Nephron (organoid): ENCODE data around the gene JPT1.
"Not testable (repeated sequence)": the region's sequence is repeated elsewhere in the genome, so short reads cannot be mapped to it uniquely, and the experiment has no call there.

ENCODE experiments used
- H3K27ac Mint-ChIP-seq, 3 experiments: 2 replicates each; pipeline ENCODE4 v1.8.0; 2020; ENCODE audit warnings: mixed read lengths in 3 of 3, mild to moderate bottlenecking in 2 of 3, moderate library complexity in 1 of 3
- H3K27me3 Mint-ChIP-seq: 2 replicates; pipeline ENCODE4 v1.8.0; 2021; ENCODE audit warnings: low read depth, mild to moderate bottlenecking, moderate library complexity, mixed read lengths
- H3K36me3 Mint-ChIP-seq: 2 replicates; pipeline ENCODE4 v1.8.0; 2020; ENCODE audit warnings: low read depth, mixed read lengths
- H3K4me1 Mint-ChIP-seq: 2 replicates; pipeline ENCODE4 v1.8.0; 2020; ENCODE audit warnings: mixed read lengths
- H3K4me3 Mint-ChIP-seq, 3 experiments: 2 replicates each; pipeline ENCODE4 v1.8.0; 2020; ENCODE audit warnings: mild to moderate bottlenecking in 3 of 3, mixed read lengths in 3 of 3, moderate library complexity in 2 of 3
- H3K9me3 Mint-ChIP-seq: 2 replicates; pipeline ENCODE4 v1.8.0; 2020; ENCODE audit warnings: mixed read lengths
- CTCF ChIP-seq, 3 experiments: fragments of 200-600 bp; sonication (generic); IDR thresholded peaks; one replicate each; pipeline ENCODE4 v1.5.0; 2021; ENCODE audit warnings: antibody characterized with exemption in 3 of 3; ENCODE audit not compliant: unreplicated experiment in 3 of 3

JPT1 gene

GRCh38 chr17:75129576-75129975 lies 24.7 kb downstream of the JPT1 start:
- H3K9me3 Mint-ChIP-seq = no peaks in the 10 kb centered on the region
- no peak for TF ChIP-seq CTCF (IDR thresholded peaks at IDR 0.05; ENCODE audit: unreplicated experiment in 3 of 3)
- H3K27me3 Mint-ChIP-seq = no peaks in the 10 kb centered on the region
- H3K4me1 Mint-ChIP-seq = peaks cover 7% of the 10 kb centered on the region
- H3K4me3 Mint-ChIP-seq = peak overlapping the region; percentile 53 to 71 (median 69)
- peaks cover 18% of the 10 kb centered on the region for H3K36me3 Mint-ChIP-seq
- H3K27ac Mint-ChIP-seq = no peak overlapping the region

DNA sequence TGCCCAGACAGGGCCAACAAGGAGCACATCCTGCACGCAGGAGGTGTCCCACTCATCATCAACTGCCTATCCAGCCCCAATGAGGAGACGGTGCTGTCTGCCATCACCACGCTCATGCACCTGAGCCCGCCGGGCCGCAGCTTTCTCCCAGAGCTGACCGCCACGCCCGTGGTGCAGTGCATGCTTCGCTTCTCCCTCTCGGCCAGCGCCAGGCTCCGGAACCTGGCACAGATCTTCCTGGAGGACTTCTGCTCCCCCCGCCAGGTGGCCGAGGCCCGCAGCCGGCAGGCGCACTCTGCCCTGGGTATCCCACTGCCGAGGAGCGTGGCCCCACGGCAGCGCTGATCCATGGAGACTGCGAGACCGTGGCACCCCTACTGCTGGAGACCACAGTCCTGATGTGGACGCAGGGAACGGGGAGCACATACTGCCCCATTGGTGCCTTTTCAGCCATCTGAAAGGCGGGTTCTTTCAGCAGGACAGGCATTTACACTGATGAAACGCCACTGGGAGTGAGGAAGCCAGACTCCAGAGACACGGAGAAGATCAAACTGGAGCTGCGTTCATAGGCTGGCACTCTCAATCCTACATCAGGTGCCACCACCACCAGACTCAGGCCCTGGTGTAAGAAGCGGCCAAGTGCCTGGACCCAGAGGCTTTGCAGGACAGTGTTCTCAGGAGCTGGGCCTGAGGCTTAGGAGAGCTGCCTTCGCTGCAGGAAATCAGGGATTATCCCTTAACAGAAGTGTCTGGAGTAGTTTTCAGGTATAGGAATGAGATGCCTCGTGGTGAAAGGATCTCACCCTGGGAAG lies 25.4 kb downstream of the JPT1 start:
- peak overlapping the region; percentile 53 to 71 (median 69) for H3K4me3 Mint-ChIP-seq
- H3K4me1 Mint-ChIP-seq = peaks cover 7% of the 10 kb centered on the region
- peaks cover 18% of the 10 kb centered on the region for H3K36me3 Mint-ChIP-seq
- H3K27me3 Mint-ChIP-seq = no peaks in the 10 kb centered on the region
- H3K9me3 Mint-ChIP-seq = no peaks in the 10 kb centered on the region
- TF ChIP-seq CTCF (IDR thresholded peaks at IDR 0.05; ENCODE audit: unreplicated experiment in 3 of 3) = no peak
- H3K27ac Mint-ChIP-seq = no peak overlapping the region

DNA sequence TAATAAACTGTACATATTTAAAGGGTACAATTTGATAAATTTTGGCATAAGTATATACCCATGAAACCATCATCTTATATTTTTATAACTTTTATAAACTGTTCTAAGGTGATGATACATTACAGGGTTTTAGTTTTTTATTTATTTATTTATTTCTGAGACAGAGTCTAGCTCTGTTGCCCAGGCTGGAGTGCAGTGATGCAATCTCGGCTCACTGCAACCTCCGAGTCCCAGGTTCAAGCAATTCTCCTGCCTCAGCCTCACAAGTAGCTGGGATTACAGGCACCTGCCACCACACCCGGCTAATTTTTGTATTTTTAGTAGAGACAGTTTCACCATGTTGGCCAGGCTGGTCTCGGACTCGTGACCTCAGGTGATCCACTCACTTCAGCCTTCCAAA lies 26.4 kb downstream of the JPT1 start:
- Mint-ChIP-seq H3K36me3 (peaks cover 18% of the 10 kb centered on the region), H3K4me3 (peak overlapping the region; percentile 12 to 69 (median 66))
- not testable (repeated sequence) for H3K4me1 Mint-ChIP-seq, H3K9me3 Mint-ChIP-seq, H3K27ac Mint-ChIP-seq, H3K27me3 Mint-ChIP-seq

GRCh38 chr17:75126954-75127353 lies 27.4 kb downstream of the JPT1 start:
- no peak for TF ChIP-seq CTCF (IDR thresholded peaks at IDR 0.05; ENCODE audit: unreplicated experiment in 3 of 3)
- Mint-ChIP-seq H3K27ac (no peak overlapping the region), H3K27me3 (no peaks in the 10 kb centered on the region), H3K9me3 (no peaks in the 10 kb centered on the region), H3K4me3 (no peak overlapping the region), H3K4me1 (peaks cover 7% of the 10 kb centered on the region), H3K36me3 (peaks cover 18% of the 10 kb centered on the region)

DNA sequence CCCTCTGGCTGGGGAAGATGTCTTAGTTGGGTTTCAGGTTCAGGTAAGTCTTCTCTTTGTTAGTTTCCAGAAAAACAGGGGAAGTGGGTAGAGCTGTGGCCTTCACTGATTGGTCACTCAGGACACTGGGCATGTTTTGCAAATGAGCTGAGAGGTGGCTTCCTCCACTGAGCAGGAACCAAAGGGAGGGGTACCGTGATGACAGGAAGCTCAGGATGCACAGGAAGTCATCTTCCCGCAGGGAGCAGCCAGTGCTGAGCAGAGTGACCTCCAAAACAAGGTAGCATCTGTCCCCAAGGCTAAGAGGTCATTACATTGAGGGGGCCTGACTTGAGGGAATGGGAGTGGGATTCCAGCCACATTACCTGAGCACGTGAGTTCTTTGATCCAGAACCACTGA lies 28.3 kb downstream of the JPT1 start:
- no peak overlapping the region for H3K27ac Mint-ChIP-seq

GRCh38 chr17:75124819-75125162 lies 29.5 kb downstream of the JPT1 start:
- no peaks in the 10 kb centered on the region for H3K27me3 Mint-ChIP-seq
- TF ChIP-seq CTCF (IDR thresholded peaks at IDR 0.05; ENCODE audit: unreplicated experiment in 3 of 3) = no peak

More for the DNA sequence above, 28.3 kb downstream of the JPT1 start:
- H3K4me1 Mint-ChIP-seq = peaks cover 7% of the 10 kb centered on the region
- H3K9me3 Mint-ChIP-seq = no peaks in the 10 kb centered on the region
- H3K27me3 Mint-ChIP-seq = no peaks in the 10 kb centered on the region
- no peak overlapping the region for H3K4me3 Mint-ChIP-seq
- TF ChIP-seq CTCF (IDR thresholded peaks at IDR 0.05; ENCODE audit: unreplicated experiment in 3 of 3) = no peak
- H3K36me3 Mint-ChIP-seq = peaks cover 20% of the 10 kb centered on the region

More at GRCh38 chr17:75124819-75125162, 29.5 kb downstream of the JPT1 start:
- Mint-ChIP-seq H3K27ac (no peak overlapping the region), H3K36me3 (peaks cover 22% of the 10 kb centered on the region), H3K4me1 (no peaks in the 10 kb centered on the region), H3K4me3 (no peak overlapping the region), H3K9me3 (no peaks in the 10 kb centered on the region)
